Chondrocyte (in vitro differentiated cells): Measurements from ENCODE around the gene RRAS2. TPM values are rescaled to one million over a fixed set of nuclear protein-coding genes. Genes with fewer than 3 reads are reported as not detected.
"Not testable (repeated sequence)": the region's sequence is repeated elsewhere in the genome, so short reads cannot be mapped to it uniquely, and the experiment has no call there.

ENCODE experiments used
- DNase-seq: peaks from one replicate; pipeline ENCODE4 v3.0.0; 2021; ENCODE audit warnings: mixed read lengths, low spot score
- H3K27ac Mint-ChIP-seq: one replicate; pipeline ENCODE4 v1.8.0; 2021; ENCODE audit warnings: mild to moderate bottlenecking, moderate library complexity, mixed read lengths; ENCODE audit not compliant: unreplicated experiment
- H3K27me3 Mint-ChIP-seq: 2 replicates; pipeline ENCODE4 v1.8.0; 2021; ENCODE audit warnings: low read depth, mixed read lengths
- H3K36me3 Mint-ChIP-seq: 2 replicates; pipeline ENCODE4 v1.8.0; 2021; ENCODE audit warnings: low read depth, mixed read lengths
- H3K4me1 Mint-ChIP-seq: 2 replicates; pipeline ENCODE4 v1.8.0; 2021; ENCODE audit warnings: low read depth, mild to moderate bottlenecking, mixed read lengths
- H3K4me3 Mint-ChIP-seq: one replicate; pipeline ENCODE4 v1.8.0; 2021; ENCODE audit warnings: mild to moderate bottlenecking, moderate library complexity, mixed read lengths; ENCODE audit not compliant: unreplicated experiment
- H3K9me3 Mint-ChIP-seq: 2 replicates; pipeline ENCODE4 v1.8.0; 2021; ENCODE audit warnings: low read depth, mixed read lengths
- total RNA-seq: library from RNA; stranded (reverse); gene quantifications from 3 replicates; pipeline ENCODE4 v1.2.1, GENCODE V29; 2021
- TF ChIP-seq, protein P1 (sequence below): fragments of 200-600 bp; sonication (generic); IDR thresholded peaks from 2 replicates; pipeline ENCODE4 v1.5.0; 2021; ENCODE audit warnings: antibody characterized with exemption, mild to moderate bottlenecking, moderate library complexity

RRAS2 gene
- total RNA-seq, 1 donor from 2014 or later = 74.1 TPM

DNA sequence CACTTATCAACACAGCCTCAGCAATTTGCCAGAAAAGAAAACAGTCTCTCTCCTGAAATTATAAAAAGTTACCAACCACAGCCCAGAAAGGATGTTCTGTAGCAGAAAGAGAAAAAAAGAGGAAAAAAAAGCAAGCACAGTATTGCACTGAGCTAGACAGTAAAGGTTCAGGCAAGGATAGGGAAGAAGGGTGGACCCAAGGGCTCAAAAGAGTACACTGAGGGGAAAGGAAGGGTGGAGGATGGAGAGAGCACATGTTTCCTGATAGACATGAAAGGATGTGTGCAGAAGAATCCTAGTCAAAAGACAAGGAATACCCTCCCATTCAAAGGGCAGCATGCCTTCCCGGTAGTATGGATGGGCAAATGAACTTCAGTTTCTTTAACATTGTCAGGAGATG lies 59.1 kb downstream of the RRAS2 start:
- Mint-ChIP-seq H3K36me3 (no peaks in the 10 kb centered on the region), H3K27me3 (no peaks in the 10 kb centered on the region)

DNA sequence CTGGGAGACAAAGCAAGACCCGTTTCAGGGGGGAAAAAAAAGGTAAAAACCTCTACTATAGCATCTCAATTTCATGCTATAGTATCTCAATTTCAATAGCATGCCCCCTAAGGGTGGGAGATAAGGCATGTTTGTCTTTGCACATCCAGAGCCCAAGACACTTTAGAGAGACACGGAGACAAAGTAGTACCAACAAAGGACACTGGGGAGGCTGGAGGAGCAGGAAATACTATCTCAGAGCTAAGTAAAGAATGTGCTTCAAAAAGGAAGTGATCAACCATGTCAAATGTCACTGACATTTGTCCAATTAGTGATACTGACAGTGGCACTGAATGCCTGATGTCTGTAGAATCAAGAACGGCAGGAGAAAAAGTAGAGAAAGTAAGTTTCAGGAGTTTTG lies 68.6 kb downstream of the RRAS2 start:
- Mint-ChIP-seq H3K27ac (no peak overlapping the region), H3K9me3 (peaks cover 4% of the 10 kb centered on the region), H3K27me3 (no peaks in the 10 kb centered on the region), H3K4me1 (peaks cover 20% of the 10 kb centered on the region), H3K36me3 (peaks cover 25% of the 10 kb centered on the region), H3K4me3 (no peak overlapping the region)
- TF ChIP-seq, protein P1, sequence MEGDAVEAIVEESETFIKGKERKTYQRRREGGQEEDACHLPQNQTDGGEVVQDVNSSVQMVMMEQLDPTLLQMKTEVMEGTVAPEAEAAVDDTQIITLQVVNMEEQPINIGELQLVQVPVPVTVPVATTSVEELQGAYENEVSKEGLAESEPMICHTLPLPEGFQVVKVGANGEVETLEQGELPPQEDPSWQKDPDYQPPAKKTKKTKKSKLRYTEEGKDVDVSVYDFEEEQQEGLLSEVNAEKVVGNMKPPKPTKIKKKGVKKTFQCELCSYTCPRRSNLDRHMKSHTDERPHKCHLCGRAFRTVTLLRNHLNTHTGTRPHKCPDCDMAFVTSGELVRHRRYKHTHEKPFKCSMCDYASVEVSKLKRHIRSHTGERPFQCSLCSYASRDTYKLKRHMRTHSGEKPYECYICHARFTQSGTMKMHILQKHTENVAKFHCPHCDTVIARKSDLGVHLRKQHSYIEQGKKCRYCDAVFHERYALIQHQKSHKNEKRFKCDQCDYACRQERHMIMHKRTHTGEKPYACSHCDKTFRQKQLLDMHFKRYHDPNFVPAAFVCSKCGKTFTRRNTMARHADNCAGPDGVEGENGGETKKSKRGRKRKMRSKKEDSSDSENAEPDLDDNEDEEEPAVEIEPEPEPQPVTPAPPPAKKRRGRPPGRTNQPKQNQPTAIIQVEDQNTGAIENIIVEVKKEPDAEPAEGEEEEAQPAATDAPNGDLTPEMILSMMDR = no peak
- DNase-seq = no peak

More for the DNA sequence above, 59.1 kb downstream of the RRAS2 start:
- TF ChIP-seq, protein P1 = no peak
- Mint-ChIP-seq H3K4me1 (peaks cover 31% of the 10 kb centered on the region), H3K27ac (no peak overlapping the region), H3K4me3 (no peak overlapping the region), H3K9me3 (no peaks in the 10 kb centered on the region)
- no peak for DNase-seq

DNA sequence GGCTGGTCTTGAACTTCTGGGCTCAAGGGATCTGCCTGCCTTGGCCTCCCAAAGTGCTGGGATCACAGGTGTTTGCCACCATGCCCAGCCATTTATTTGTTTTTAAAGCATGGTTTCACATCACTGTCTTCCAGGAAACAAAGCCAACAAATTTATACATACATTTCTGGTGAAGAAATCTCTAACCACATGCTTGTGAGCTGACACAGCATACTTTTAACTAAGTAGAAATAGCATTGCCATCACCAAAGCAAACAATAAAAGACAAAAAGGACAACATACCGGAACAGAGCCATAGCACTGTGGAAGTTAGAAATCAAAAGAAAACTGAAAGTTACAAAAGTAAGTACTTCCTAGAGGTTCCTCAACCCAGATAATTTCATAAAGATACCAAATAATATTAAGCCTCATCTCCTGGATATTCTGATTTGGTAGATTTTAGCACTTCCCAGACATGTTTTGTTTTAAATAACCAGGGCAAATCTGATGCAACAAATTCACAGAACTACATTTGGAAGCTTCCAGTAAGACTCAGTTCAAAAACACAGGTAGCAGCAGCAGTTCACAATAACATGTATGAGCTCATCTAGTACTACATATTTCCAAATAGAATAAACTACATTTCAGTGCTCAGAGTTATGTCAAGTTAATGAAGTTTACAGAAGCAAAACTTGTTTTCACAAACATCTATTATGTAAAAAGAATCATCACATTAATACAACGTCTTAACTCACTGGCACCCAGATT lies 70.6 kb downstream of the RRAS2 start:
- Mint-ChIP-seq H3K27ac (peak overlapping the region; percentile 86), H3K9me3 (peaks cover 4% of the 10 kb centered on the region), H3K4me3 (peak overlapping the region; percentile 20), H3K27me3 (no peaks in the 10 kb centered on the region), H3K4me1 (peaks cover 20% of the 10 kb centered on the region), H3K36me3 (peaks cover 24% of the 10 kb centered on the region)
- TF ChIP-seq, protein P1 = no peak
- no peak for DNase-seq

DNA sequence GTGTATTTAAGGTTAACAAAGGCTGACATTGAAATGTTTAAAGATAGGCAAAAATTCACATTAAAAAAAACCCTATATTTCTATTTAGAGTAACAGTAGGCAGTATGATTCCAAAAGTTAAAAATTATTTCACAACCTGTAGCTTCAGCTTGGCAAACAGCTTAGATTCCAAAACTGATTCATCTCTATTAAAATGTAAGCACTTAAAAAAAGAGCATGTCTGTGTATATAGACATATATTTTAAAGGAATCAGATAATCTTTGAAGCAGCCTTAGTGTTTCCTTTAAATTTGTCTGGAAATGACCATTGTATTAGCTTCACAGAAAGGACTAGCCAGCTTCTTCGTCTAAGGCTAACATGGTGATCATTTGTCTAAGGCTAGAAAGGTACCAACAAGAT lies 80.1 kb downstream of the RRAS2 start:
- not testable (repeated sequence) for H3K4me3 Mint-ChIP-seq, H3K27me3 Mint-ChIP-seq, DNase-seq, H3K9me3 Mint-ChIP-seq
- H3K36me3 Mint-ChIP-seq = peaks cover 11% of the 10 kb centered on the region
- peaks cover 46% of the 10 kb centered on the region for H3K4me1 Mint-ChIP-seq
- peak overlapping the region; percentile 27 for H3K27ac Mint-ChIP-seq

DNA sequence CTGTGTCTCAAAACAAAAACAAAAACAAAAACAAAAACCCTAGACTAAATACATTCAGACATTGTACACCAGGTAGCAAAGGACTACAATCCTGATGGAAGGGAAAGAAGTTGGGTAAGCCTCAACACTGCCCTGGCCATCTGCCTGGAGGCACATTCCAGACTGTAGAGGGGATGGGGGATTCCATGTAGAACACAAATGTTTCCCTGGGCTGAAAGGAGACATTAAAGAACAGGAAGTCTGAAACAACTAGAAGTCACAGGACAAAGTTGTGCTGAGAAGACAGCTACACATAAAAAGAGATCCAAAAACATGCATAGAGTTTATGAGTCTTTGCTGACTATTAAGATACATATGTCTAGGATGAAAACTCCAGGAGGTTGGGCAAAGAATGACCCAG lies 83.9 kb downstream of the RRAS2 start:
- Mint-ChIP-seq H3K27ac (peak overlapping the region; percentile 84), H3K27me3 (no peaks in the 10 kb centered on the region), H3K4me3 (no peak overlapping the region), H3K36me3 (peaks cover 14% of the 10 kb centered on the region), H3K4me1 (peaks cover 59% of the 10 kb centered on the region), H3K9me3 (no peaks in the 10 kb centered on the region)
- no peak for DNase-seq
- TF ChIP-seq, protein P1 = no peak

DNA sequence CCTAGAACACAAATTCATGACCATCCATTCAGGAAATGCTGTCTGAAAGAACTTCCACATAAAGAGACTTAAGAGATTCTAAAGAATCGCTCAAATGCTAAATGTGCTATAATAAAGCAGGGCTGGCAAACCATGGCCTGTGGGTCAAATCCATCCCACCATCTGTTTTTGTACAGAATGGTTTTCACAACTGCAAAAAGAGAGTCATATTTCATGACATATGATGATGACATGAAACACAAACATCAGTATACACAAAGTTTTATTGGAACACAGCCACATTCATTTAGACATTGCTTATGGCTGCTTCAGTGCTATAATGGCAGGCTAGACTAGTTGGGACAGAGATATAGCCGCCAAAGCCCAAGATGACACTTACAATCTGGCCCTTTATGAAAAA lies 85.1 kb downstream of the RRAS2 start:
- Mint-ChIP-seq H3K36me3 (peaks cover 12% of the 10 kb centered on the region), H3K9me3 (no peaks in the 10 kb centered on the region), H3K4me3 (no peak overlapping the region), H3K27ac (peak overlapping the region; percentile 9), H3K4me1 (peaks cover 48% of the 10 kb centered on the region), H3K27me3 (no peaks in the 10 kb centered on the region)
- no peak for DNase-seq
- TF ChIP-seq, protein P1 = no peak
